GM19043 (cell line): ENCODE results near the gene RAB43.
"Not testable (repeated sequence)": the region's sequence is repeated elsewhere in the genome, so short reads cannot be mapped to it uniquely, and the experiment has no call there.

ENCODE experiments used
- ATAC-seq: cut with Tn5 transposase; IDR thresholded peaks from one replicate; pipeline ENCODE4 v1.9.1; 2021; ENCODE audit warnings: low read depth; ENCODE audit not compliant: unreplicated experiment

Gene RAB43

GRCh38 chr3:129121792-129122411 is at the start of gene RAB43:
RAB43 (minus strand) TSS chr3:129121804; CDS start chr3:129121489, 315 bp downstream.
- ATAC-seq = peak; percentile 32

- ATAC-seq = no peak
Measured at GRCh38 chr3:129166579-129167332, 45.2 kb upstream of the RAB43 start.

- not testable (repeated sequence) for ATAC-seq
Measured at GRCh38 chr3:129165594-129165993, 44.0 kb upstream of the RAB43 start.

- ATAC-seq = no peak
Measured at GRCh38 chr3:129164500-129164899, 42.9 kb upstream of the RAB43 start.

- ATAC-seq = no peak
Measured at GRCh38 chr3:129162729-129163579, 41.4 kb upstream of the RAB43 start.

GRCh38 chr3:129161860-129162271 is 40.3 kb upstream of the RAB43 start:
- no peak for ATAC-seq

- ATAC-seq = peak; percentile 72
Measured at GRCh38 chr3:129160891-129161859, 39.6 kb upstream of the RAB43 start, which contains the start of gene ISY1. ISY1 (minus strand) TSS chr3:129161063; CDS start chr3:129160975, 88 bp downstream.

GRCh38 chr3:129144786-129145185 is 23.2 kb upstream of the RAB43 start:
- ATAC-seq = no peak

GRCh38 chr3:129141011-129141410 is 19.4 kb upstream of the RAB43 start:
- ATAC-seq = not testable (repeated sequence)

- no peak for ATAC-seq
Measured at GRCh38 chr3:129139911-129140310, 18.3 kb upstream of the RAB43 start.

- not testable (repeated sequence) for ATAC-seq
Measured at GRCh38 chr3:129136275-129136674, 14.7 kb upstream of the RAB43 start.

GRCh38 chr3:129132097-129132866 is 10.7 kb upstream of the RAB43 start:
- ATAC-seq = no peak

- ATAC-seq = no peak
Measured at GRCh38 chr3:129131465-129132088, 10.0 kb upstream of the RAB43 start.

- ATAC-seq = no peak
Measured at GRCh38 chr3:129130291-129130813, 8.7 kb upstream of the RAB43 start.

- ATAC-seq = no peak
Measured at GRCh38 chr3:129128357-129129155, 7.0 kb upstream of the RAB43 start.

GRCh38 chr3:129126726-129127280 is 5.2 kb upstream of the RAB43 start:
- ATAC-seq = no peak

- ATAC-seq = no peak
Measured at GRCh38 chr3:129123314-129124060, 1.9 kb upstream of the RAB43 start.
